H1 (cell line): Measurements from ENCODE around the gene SIN3B. TPM values are rescaled to one million over a fixed set of nuclear protein-coding genes. Genes with fewer than 3 reads are reported as not detected.

Source experiments
- CTCF ChIA-PET: fragments of 300-600 bp; sonication (Branson Sonifier 250); formaldehyde crosslinking; loops from one replicate; lab custom pipeline; 2021; ENCODE audit not compliant: partially characterized antibody; lab: Charles Lee
- POLR2A ChIA-PET: fragments of 300-600 bp; sonication (Branson Sonifier 250); formaldehyde crosslinking; loops from one replicate; lab custom pipeline; 2021; ENCODE audit warnings: inconsistent platforms; ENCODE audit not compliant: partially characterized antibody; lab: Charles Lee
- DNase-seq, 2 experiments: peaks; one replicate each; pipeline versions ENCODE4 v3.0.0 to v3.0.0-alpha.2; 2010 to 2022; ENCODE audit warnings: low spot score in 2 of 2, low read depth in 1 of 2, mixed read lengths in 1 of 2
- FAIRE-seq: peaks from 2 replicates; lab custom pipeline; 2011; peaks lifted over from hg19 to GRCh38; lab: Jason Lieb, UNC
- H2AFZ ChIP-seq: 2 replicates; pipeline ENCODE4 v1.8.1; 2012; ENCODE audit warnings: low read length, inconsistent platforms
- H2AK5ac ChIP-seq: 2 replicates; pipeline ENCODE4 v1.6.1; 2013; ENCODE audit warnings: low read depth, low read length
- H2BK120ac ChIP-seq: replicated peaks from 2 replicates; pipeline ENCODE3; 2013; ENCODE audit warnings: low read depth, low read length, inconsistent platforms
- H2BK12ac ChIP-seq: 2 replicates; pipeline ENCODE4 v1.6.1; 2013; ENCODE audit warnings: low read depth, low read length
- H2BK15ac ChIP-seq: 2 replicates; pipeline ENCODE4 v1.6.1; 2013; ENCODE audit warnings: low read length
- H2BK20ac ChIP-seq: 2 replicates; pipeline ENCODE4 v1.6.1; 2013; ENCODE audit warnings: low read length
- H2BK5ac ChIP-seq: 2 replicates; pipeline ENCODE4 v1.6.1; 2013; ENCODE audit warnings: low read depth, low read length
- H3K14ac ChIP-seq: 2 replicates; pipeline ENCODE4 v1.6.1; 2013; ENCODE audit warnings: inconsistent platforms; ENCODE audit not compliant: insufficient read length
- H3K18ac ChIP-seq: 2 replicates; pipeline ENCODE4 v1.6.1; 2013; ENCODE audit warnings: low read length; ENCODE audit errors: extremely low read depth
- H3K23ac ChIP-seq: 2 replicates; pipeline ENCODE4 v1.6.1; 2013; ENCODE audit warnings: inconsistent platforms; ENCODE audit not compliant: insufficient read length
- H3K23me2 ChIP-seq: 2 replicates; pipeline ENCODE4 v1.6.1; 2013; ENCODE audit warnings: low read depth, low read length
- H3K27ac ChIP-seq: 2 replicates; pipeline ENCODE4 v1.6.1; 2011; ENCODE audit warnings: low read depth, low read length, inconsistent platforms
- H3K27me3 ChIP-seq, 4 experiments: replicated peaks in 1 of 4; 1 replicate in 1 of 4; 2 replicates in 3 of 4; pipeline versions ENCODE4 v1.6.1 to v1.8.1; 2011 to 2013; ENCODE audit warnings: low read length in 3 of 4, mild to moderate bottlenecking in 3 of 4, inconsistent platforms in 2 of 4, mixed read lengths in 2 of 4, moderate library complexity in 1 of 4; ENCODE audit not compliant: control insufficient read depth in 3 of 4, insufficient read depth in 3 of 4; ENCODE audit errors: extremely low read depth in 1 of 4
- H3K36me3 ChIP-seq, 4 experiments: 2 replicates each; pipeline versions ENCODE4 v1.6.1 to v1.8.1; 2011 to 2013; ENCODE audit warnings: mild to moderate bottlenecking in 4 of 4, low read length in 3 of 4, moderate library complexity in 2 of 4, control low read depth in 1 of 4, inconsistent platforms in 1 of 4; ENCODE audit not compliant: insufficient read depth in 4 of 4, control insufficient read depth in 2 of 4
- H3K4ac ChIP-seq: replicated peaks from 2 replicates; pipeline ENCODE3; 2013; ENCODE audit warnings: low read length, low read depth, mixed read lengths, inconsistent platforms; ENCODE audit not compliant: insufficient read length
- H3K4me1 ChIP-seq, 4 experiments: replicated peaks in 1 of 4; 1 replicate in 1 of 4; 2 replicates in 3 of 4; pipeline versions ENCODE4 v1.6.1 to v1.8.1; 2011 to 2013; ENCODE audit warnings: low read length in 3 of 4, inconsistent platforms in 2 of 4, mixed read lengths in 1 of 4; ENCODE audit not compliant: insufficient read depth in 4 of 4, control insufficient read depth in 3 of 4
- H3K4me2 ChIP-seq, 2 experiments: 2 replicates each; pipeline versions ENCODE4 v1.6.1 to v1.8.1; 2011 to 2013; ENCODE audit warnings: low read depth in 2 of 2, low read length in 2 of 2, control low read depth in 1 of 2, inconsistent platforms in 1 of 2, mild to moderate bottlenecking in 1 of 2; ENCODE audit not compliant: insufficient read depth in 1 of 2
- H3K4me3 ChIP-seq, 4 experiments: fragments of 200-600, 300-600 bp in 1 of 4; sonication (generic), shearing (Covaris generic), sonication (Bioruptor Twin) in 1 of 4; 2 replicates each; pipeline versions ENCODE4 v1.5.1 to v1.8.1; 2011 to 2016; ENCODE audit warnings: low read length in 4 of 4, low read depth in 3 of 4, control low read depth in 2 of 4, inconsistent platforms in 2 of 4, mild to moderate bottlenecking in 2 of 4, mixed read lengths in 1 of 4, moderate library complexity in 1 of 4; ENCODE audit not compliant: insufficient read depth in 2 of 4; ENCODE audit errors: extremely low read depth in 1 of 4
- H3K56ac ChIP-seq: replicated peaks from 2 replicates; pipeline ENCODE3; 2013; ENCODE audit warnings: low read depth, mild to moderate bottlenecking, mixed read lengths, low read length, inconsistent platforms; ENCODE audit not compliant: insufficient read length
- H3K79me1 ChIP-seq: 2 replicates; pipeline ENCODE4 v1.6.1; 2013; ENCODE audit warnings: low read depth, low read length, control low read depth
- H3K79me2 ChIP-seq, 2 experiments: 2 replicates each; pipeline versions ENCODE4 v1.6.1 to v1.8.1; 2012 to 2013; ENCODE audit warnings: low read length in 2 of 2, mild to moderate bottlenecking in 2 of 2, inconsistent platforms in 1 of 2; ENCODE audit not compliant: insufficient read depth in 2 of 2, control insufficient read depth in 1 of 2
- H3K9ac ChIP-seq, 4 experiments: replicated peaks in 1 of 4; 1 replicate in 1 of 4; 2 replicates in 3 of 4; pipeline versions ENCODE4 v1.6.1 to v1.8.1; 2011 to 2013; ENCODE audit warnings: low read depth in 3 of 4, low read length in 3 of 4, control low read depth in 2 of 4, mild to moderate bottlenecking in 2 of 4, moderate library complexity in 2 of 4, inconsistent platforms in 1 of 4; ENCODE audit errors: extremely low read depth in 1 of 4
- H3K9me3 ChIP-seq, 2 experiments: 2 replicates each; pipeline versions ENCODE4 v1.6.1 to v1.8.1; 2012 to 2013; ENCODE audit warnings: mild to moderate bottlenecking in 2 of 2, moderate library complexity in 2 of 2, control low read depth in 1 of 2, inconsistent platforms in 1 of 2, low read depth in 1 of 2, low read length in 1 of 2, mixed read lengths in 1 of 2; ENCODE audit not compliant: insufficient read depth in 2 of 2
- H4K20me1 ChIP-seq, 2 experiments: replicated peaks in 1 of 2; 2 replicates each; pipeline versions ENCODE3 to v1.8.1; 2011 to 2013; ENCODE audit warnings: inconsistent platforms in 2 of 2, low read length in 2 of 2, mild to moderate bottlenecking in 1 of 2; ENCODE audit not compliant: insufficient read depth in 2 of 2, control insufficient read depth in 1 of 2
- H4K5ac ChIP-seq: 2 replicates; pipeline ENCODE4 v1.6.1; 2013; ENCODE audit warnings: low read length, low read depth, mixed read lengths, inconsistent platforms; ENCODE audit not compliant: insufficient read length
- H4K8ac ChIP-seq: 2 replicates; pipeline ENCODE4 v1.8.0; 2013; ENCODE audit warnings: mild to moderate bottlenecking, moderate library complexity, low read length, inconsistent platforms; ENCODE audit not compliant: insufficient read depth; ENCODE audit errors: extremely low read depth
- H4K91ac ChIP-seq: replicated peaks from 2 replicates; pipeline ENCODE3; 2013; ENCODE audit warnings: low read length, mixed read lengths, inconsistent platforms; ENCODE audit not compliant: insufficient read length
- BCL11A ChIP-seq, 2 experiments: IDR thresholded peaks; one replicate each; pipeline ENCODE4 v1.6.1; 2011; ENCODE audit warnings: low read depth in 2 of 2, low read length in 2 of 2, mild to moderate bottlenecking in 2 of 2
- CHD1 ChIP-seq: IDR thresholded peaks from 2 replicates; pipeline ENCODE4 v1.6.1; 2012; ENCODE audit warnings: low read depth, low read length, improper control_type of control experiment
- CTBP2 ChIP-seq: IDR thresholded peaks from 2 replicates; pipeline ENCODE4 v1.7.0; 2011; ENCODE audit warnings: borderline replicate concordance, mild to moderate bottlenecking, moderate library complexity, mixed read lengths, low read length; ENCODE audit not compliant: insufficient read depth, insufficient read length
- JUN ChIP-seq: IDR thresholded peaks from 2 replicates; pipeline ENCODE4 v1.6.1; 2011; ENCODE audit warnings: low read depth, mild to moderate bottlenecking, improper control_type of control experiment, low read length
- TAF7 ChIP-seq: optimal IDR thresholded peaks from 2 replicates; pipeline ENCODE3; 2011; ENCODE audit warnings: low read depth, mild to moderate bottlenecking, inconsistent platforms, low read length, moderate library complexity, borderline replicate concordance
- YY1 ChIP-seq: IDR thresholded peaks from 2 replicates; pipeline ENCODE4 v1.6.1; 2011; ENCODE audit warnings: low read depth, mild to moderate bottlenecking, low read length
- WGBS, 2 experiments: shearing (Covaris generic) in 1 of 2; methylation state at CpG; one replicate each; pipeline versions ENCODE4 v1.1.6 to v1.1.7; 2013 to 2015; ENCODE audit warnings: low lambda C conversion rate in 2 of 2, mixed read lengths in 2 of 2, inconsistent platforms in 1 of 2, low coverage in 1 of 2, missing lambda C conversion rate in 1 of 2; ENCODE audit not compliant: insufficient replicate concordance in 2 of 2, insufficient coverage in 1 of 2, insufficient read length in 1 of 2; ENCODE audit errors: extremely low coverage in 1 of 2, missing lambda C conversion rate in 1 of 2; 5-methylcytosine and 5-hydroxymethylcytosine counted together
- polyA plus RNA-seq, 7 experiments: library from polyadenylated mRNA; depleted of rRNA in 3 of 7; stranded (reverse) in 5 of 7; unstranded in 2 of 7; fragments of >200 nt in 5 of 7; fragments of 200-250 nt in 2 of 7; gene quantifications; 1 replicate in 5 of 7; 2 replicates in 1 of 7; 4 replicates in 1 of 7; pipeline versions ENCODE4 v1.2.1 to v1.2.3, GENCODE V29; 2011 to 2013; ENCODE audit warnings: missing spikeins in 2 of 7, mixed read lengths in 2 of 7
- total RNA-seq: library from RNA; stranded (reverse); fragmentation: NEBNext Ultra II Directional; extraction: Animal tissue kit (Norgen Biotek cat#: 25700); gene quantifications from 2 replicates; pipeline ENCODE4 v1.2.1, GENCODE V29; 2021

The SIN3B gene
- total and polyA plus RNA-seq, 2 of the 8 experiments (the other 6 are each of a cell fraction or from before 2014, with no cell fraction given): 29.5 to 71.1 TPM

GRCh38 chr19:16820056-16820455, 9.1 kb upstream of the SIN3B start:
- Histone ChIP-seq H3K23me2 (peaks cover under 1% of the 10 kb centered on the region; the same call in 1 of the 2 replicates), H3K4me2 (no peak overlapping the region), H2BK15ac (no peak overlapping the region), H3K9me3 (peaks cover 10 to 12% of the 10 kb centered on the region in 2 experiments), H3K56ac (no peak overlapping the region)
- POLR2A ChIA-PET: interaction anchor here (0.7 to 1.2 kb wide), 2 partner anchors 9 to 106 kb away, joined by 3 read pairs; partner anchors contain the start of gene SIN3B
- DNase-seq: no peak
- no peak for TF ChIP-seq BCL11A (IDR thresholded peaks at IDR 0.05; ENCODE audit: low read depth in 2 of 2, low read length in 2 of 2)
- no peak for TF ChIP-seq YY1
- no peak for TF ChIP-seq TAF7
- no peak for TF ChIP-seq CHD1
- TF ChIP-seq JUN: no peak
- TF ChIP-seq CTBP2: no peak
- TF ChIP-seq, all 59 proteins: peak for 0
- no peak overlapping the region for H2BK5ac ChIP-seq
- H3K27ac ChIP-seq: no peak overlapping the region
- H3K27me3 ChIP-seq: no peaks in the 10 kb centered on the region
- CTCF ChIA-PET: interaction anchor here (1.0 to 1.2 kb wide), 2 partner anchors 52 to 105 kb away, joined by 4 read pairs; no protein-coding TSS in a partner anchor
- H3K4me1 ChIP-seq: peaks cover 0 to 5% (median 4%) of the 10 kb centered on the region in 4 experiments; a peak in 2 of 7 replicates
- no peak overlapping the region for H3K9ac ChIP-seq
- no peak overlapping the region for H2BK120ac ChIP-seq
- no peak overlapping the region for H2BK20ac ChIP-seq
- no peak overlapping the region for H4K8ac ChIP-seq
- H2BK12ac ChIP-seq: no peak overlapping the region
- 89% methylated on average over 1 of the region's 1 CpG; no CpG with 5 or more reads in 1 of the 2 experiments for WGBS, 2 experiments
- no peak overlapping the region for H4K91ac ChIP-seq
- no peak overlapping the region for H3K14ac ChIP-seq
- H3K4ac ChIP-seq: no peak overlapping the region
- H3K79me2 ChIP-seq: no peaks in the 10 kb centered on the region
- no peak overlapping the region for H4K5ac ChIP-seq
- H2AFZ ChIP-seq: no peak overlapping the region
- no peak overlapping the region for H3K18ac ChIP-seq
- H3K79me1 ChIP-seq: no peaks in the 10 kb centered on the region
- no peak overlapping the region for H3K4me3 ChIP-seq
- H2AK5ac ChIP-seq: no peak overlapping the region
- H4K20me1 ChIP-seq: no peaks in the 10 kb centered on the region
- no peaks in the 10 kb centered on the region for H3K36me3 ChIP-seq
- no peak overlapping the region for H3K23ac ChIP-seq
- FAIRE-seq: no peak
